Measurements from ENCODE around the gene KPTN. TPM values are rescaled to one million over a fixed set of nuclear protein-coding genes. Genes with fewer than 3 reads are reported as not detected.

Gene KPTN
- total and polyA plus RNA-seq, 2 of the 8 experiments (the other 6 are each of a cell fraction or from before 2014, with no cell fraction given) = 23.6 to 31.3 TPM

- no peak overlapping the region for H3K23ac ChIP-seq (ENCODE audit: insufficient read length)
- no peak overlapping the region for H2AFZ ChIP-seq (ENCODE audit: low read length)
- H3K4me3 ChIP-seq (ENCODE audit: extremely low read depth in 1 of 4, insufficient read depth in 2 of 4, low read depth in 3 of 4, low read length in 4 of 4) = no peak overlapping the region
- no peak overlapping the region for H2AK5ac ChIP-seq (ENCODE audit: low read depth, low read length)
- H2BK15ac ChIP-seq (ENCODE audit: low read length) = no peak overlapping the region
- 90% methylated on average over 5 of the region's 5 CpGs; no CpG with 5 or more reads in 1 of the 2 experiments for WGBS, 2 experiments (ENCODE audit: extremely low coverage in 1 of 2, insufficient coverage in 1 of 2, insufficient read length in 1 of 2, insufficient replicate concordance in 2 of 2, low coverage in 1 of 2, low lambda C conversion rate in 2 of 2, missing lambda C conversion rate in 1 of 2)
- no peak overlapping the region for H2BK20ac ChIP-seq (ENCODE audit: low read length)
- no peak overlapping the region for H4K5ac ChIP-seq (ENCODE audit: insufficient read length, low read depth, low read length)
- no peaks in the 10 kb centered on the region for H3K23me2 ChIP-seq (ENCODE audit: low read depth, low read length)
- no peaks in the 10 kb centered on the region for H3K9me3 ChIP-seq (ENCODE audit: insufficient read depth in 2 of 2, low read depth in 1 of 2, low read length in 1 of 2)
- H4K20me1 ChIP-seq (replicated peaks in 1 of 2; ENCODE audit: control insufficient read depth in 1 of 2, insufficient read depth in 2 of 2, low read length in 2 of 2) = peaks cover 9 to 17% of the 10 kb centered on the region in 2 experiments
- H2BK5ac ChIP-seq (ENCODE audit: low read depth, low read length) = no peak overlapping the region
- no peak overlapping the region for H3K14ac ChIP-seq (ENCODE audit: insufficient read length)
- H3K9ac ChIP-seq (replicated peaks in 1 of 4; ENCODE audit: extremely low read depth in 1 of 4, low read depth in 3 of 4, low read length in 3 of 4) = no peak overlapping the region
- no peak overlapping the region for H2BK12ac ChIP-seq (ENCODE audit: low read depth, low read length)
- POLR2A ChIA-PET (ENCODE audit: partially characterized antibody) = interaction anchor here (0.7 to 1.7 kb wide), 2 partner anchors 32 to 76 kb away, joined by 3 read pairs; no protein-coding TSS in a partner anchor
- H2BK120ac ChIP-seq (replicated peaks; ENCODE audit: low read depth, low read length) = no peak overlapping the region
- no peak overlapping the region for H3K18ac ChIP-seq (ENCODE audit: extremely low read depth, low read length)
- peaks cover 33% of the 10 kb centered on the region for H3K79me1 ChIP-seq (ENCODE audit: low read depth, low read length)
- no peaks in the 10 kb centered on the region for H3K36me3 ChIP-seq (ENCODE audit: control insufficient read depth in 2 of 4, insufficient read depth in 4 of 4, low read length in 3 of 4)
- no peak overlapping the region for H3K56ac ChIP-seq (replicated peaks; ENCODE audit: insufficient read length, low read depth, low read length)
- DNase-seq (ENCODE audit: low read depth in 1 of 2, low spot score in 2 of 2) (no peak), FAIRE-seq (no peak)
- H4K91ac ChIP-seq (replicated peaks; ENCODE audit: insufficient read length, low read length) = no peak overlapping the region
- no peaks in the 10 kb centered on the region for H3K27me3 ChIP-seq (replicated peaks in 1 of 4; ENCODE audit: control insufficient read depth in 3 of 4, extremely low read depth in 1 of 4, insufficient read depth in 3 of 4, low read length in 3 of 4)
- no peak overlapping the region for H3K4ac ChIP-seq (replicated peaks; ENCODE audit: insufficient read length, low read depth, low read length)
- no peak overlapping the region for H3K27ac ChIP-seq (ENCODE audit: low read depth, low read length)
- CTCF ChIA-PET (ENCODE audit: partially characterized antibody) = interaction anchor here (0.8 to 3.0 kb wide), 9 partner anchors 8 to 204 kb away, joined by 3 to 11 read pairs (median 7); partner anchors contain the start of gene KPTN
- H4K8ac ChIP-seq (ENCODE audit: extremely low read depth, insufficient read depth, low read length) = no peak overlapping the region
- peaks cover 7 to 75% of the 10 kb centered on the region in 2 experiments; a peak in 2 of 4 replicates for H3K79me2 ChIP-seq (ENCODE audit: control insufficient read depth in 1 of 2, insufficient read depth in 2 of 2, low read length in 2 of 2)
- peaks cover 0 to 8% (median under 1%) of the 10 kb centered on the region in 4 experiments; a peak in 4 of 7 replicates for H3K4me1 ChIP-seq (replicated peaks in 1 of 4; ENCODE audit: control insufficient read depth in 3 of 4, insufficient read depth in 4 of 4, low read length in 3 of 4)
- no peak overlapping the region for H3K4me2 ChIP-seq (ENCODE audit: insufficient read depth in 1 of 2, low read depth in 2 of 2, low read length in 2 of 2)
- TF ChIP-seq NANOG (IDR thresholded peaks at IDR 0.05; ENCODE audit: insufficient read depth, low read depth, low read length, poor library complexity, severe bottlenecking) (no peak), ZNF274 (IDR thresholded peaks at IDR 0.05; ENCODE audit: borderline replicate concordance, extremely low read depth, low read length) (no peak), BRCA1 (IDR thresholded peaks at IDR 0.05; ENCODE audit: low read depth, low read length) (no peak), HDAC6 (IDR thresholded peaks at IDR 0.05; ENCODE audit: low read depth, low read length) (no peak), USF2 (IDR thresholded peaks at IDR 0.05; ENCODE audit: low read length) (no peak), CREB1 (IDR thresholded peaks at IDR 0.05) (no peak), KDM5A (IDR thresholded peaks at IDR 0.05; ENCODE audit: low read length) (no peak), BCL11A (IDR thresholded peaks at IDR 0.05; ENCODE audit: low read depth in 2 of 2, low read length in 2 of 2) (no peak), SUZ12 (IDR thresholded peaks at IDR 0.05; ENCODE audit: low read length) (no peak), RBBP5 (IDR thresholded peaks at IDR 0.05; ENCODE audit: borderline replicate concordance, low read depth, low read length) (no peak), BACH1 (IDR thresholded peaks at IDR 0.05; ENCODE audit: low read length) (no peak), SRF (IDR thresholded peaks at IDR 0.05; ENCODE audit: low read depth, low read length) (no peak)
- TF ChIP-seq, protein P1, sequence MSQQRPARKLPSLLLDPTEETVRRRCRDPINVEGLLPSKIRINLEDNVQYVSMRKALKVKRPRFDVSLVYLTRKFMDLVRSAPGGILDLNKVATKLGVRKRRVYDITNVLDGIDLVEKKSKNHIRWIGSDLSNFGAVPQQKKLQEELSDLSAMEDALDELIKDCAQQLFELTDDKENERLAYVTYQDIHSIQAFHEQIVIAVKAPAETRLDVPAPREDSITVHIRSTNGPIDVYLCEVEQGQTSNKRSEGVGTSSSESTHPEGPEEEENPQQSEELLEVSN (IDR thresholded peaks at IDR 0.05) = no peak
Observed at GRCh38 chr19:47508721-47509120, 24.7 kb upstream of the KPTN start.

Data from H1 (cell line).